HepG2 (cell line): Measurements from ENCODE around the gene TIAM1. TPM values are rescaled to one million over a fixed set of nuclear protein-coding genes. Genes with fewer than 3 reads are reported as not detected.

Experiments
- ATAC-seq: fragments of 200-7000 bp; cut with Tn5 transposase; 3 replicates; pipeline ENCODE4 v1.9.1; 2020; ENCODE audit warnings: mild to moderate bottlenecking, moderate library complexity
- BruUV-seq: library from RNA; stranded (reverse); fragments of 400-500 nt; replicated peaks from 2 replicates; lab custom pipeline; 2021; lab: Mats Ljungman, UMichigan
- CTCF ChIA-PET: fragments of 300-600 bp; formaldehyde crosslinking; extraction: SDS; loops from one replicate; lab custom pipeline; 2021; ENCODE audit warnings: low total read pairs, inconsistent platforms, low intra/inter-chr PET ratio; lab: Yijun Ruan, JAX
- POLR2A ChIA-PET: fragments of 350-600 bp; sonication (Branson Sonifier 250); formaldehyde crosslinking; loops from one replicate; lab custom pipeline; 2020; ENCODE audit warnings: antibody characterized with exemption, inconsistent platforms; lab: Yijun Ruan, JAX
- DNase-seq: peaks from one replicate; pipeline ENCODE4 v3.0.0-alpha.2; 2015; ENCODE audit warnings: low spot score
- FAIRE-seq: peaks from 3 replicates; lab custom pipeline; 2011; peaks lifted over from hg19 to GRCh38; lab: Jason Lieb, UNC
- H2AFZ ChIP-seq: one replicate; pipeline ENCODE4 v1.6.1; 2011; ENCODE audit warnings: low read length, inconsistent platforms
- H3K27ac ChIP-seq: fragments of 300-600 bp; 3 replicates; pipeline ENCODE4 v1.8.0; 2011; ENCODE audit warnings: mixed run types, mild to moderate bottlenecking, mixed read lengths, low read length, inconsistent platforms; ENCODE audit not compliant: insufficient read depth; ENCODE audit errors: extremely low read length
- H3K27me3 ChIP-seq, 2 experiments: fragments of 200-600 bp in 1 of 2; 2 replicates in 1 of 2; 3 replicates in 1 of 2; pipeline versions ENCODE4 v1.6.0 to v1.8.0; 2011; ENCODE audit warnings: low read length in 2 of 2, mild to moderate bottlenecking in 2 of 2, moderate library complexity in 2 of 2, inconsistent platforms in 1 of 2; ENCODE audit not compliant: insufficient read depth in 2 of 2, control insufficient read depth in 1 of 2
- H3K36me3 ChIP-seq, 2 experiments: fragments of 200-600 bp in 1 of 2; replicated peaks in 1 of 2; 2 replicates in 1 of 2; 3 replicates in 1 of 2; pipeline versions ENCODE4 v1.5.1 to v1.8.0; 2011; ENCODE audit warnings: low read length in 2 of 2, inconsistent platforms in 1 of 2; ENCODE audit not compliant: insufficient read depth in 2 of 2, control insufficient read depth in 1 of 2
- H3K4me1 ChIP-seq: 2 replicates; pipeline ENCODE4 v1.5.1; 2012; ENCODE audit warnings: low read length, inconsistent platforms; ENCODE audit not compliant: insufficient read depth
- H3K4me2 ChIP-seq: 2 replicates; pipeline ENCODE4 v1.6.0; 2011; ENCODE audit warnings: low read depth, low read length, inconsistent platforms
- H3K4me3 ChIP-seq, 3 experiments: fragments of 200-600 bp in 1 of 3; sonication (generic), shearing (Covaris generic) in 1 of 3; replicated peaks in 1 of 3; 2 replicates each; pipeline ENCODE4 v1.5.1; 2011 to 2016; ENCODE audit warnings: low read length in 3 of 3, inconsistent platforms in 2 of 3, low read depth in 2 of 3, mild to moderate bottlenecking in 2 of 3, control low read depth in 1 of 3, mixed read lengths in 1 of 3; ENCODE audit not compliant: insufficient read depth in 1 of 3
- H3K79me2 ChIP-seq: one replicate; pipeline ENCODE4 v1.6.1; 2011; ENCODE audit warnings: low read length, inconsistent platforms; ENCODE audit not compliant: insufficient read depth
- H3K9ac ChIP-seq: 2 replicates; pipeline ENCODE4 v1.6.0; 2011; ENCODE audit warnings: mild to moderate bottlenecking, low read depth, low read length, inconsistent platforms; ENCODE audit not compliant: insufficient read depth
- H3K9me3 ChIP-seq: 2 replicates; pipeline ENCODE4 v1.5.1; 2012; ENCODE audit warnings: mild to moderate bottlenecking, low read length
- H4K20me1 ChIP-seq: 2 replicates; pipeline ENCODE4 v1.6.0; 2011; ENCODE audit warnings: inconsistent platforms, mild to moderate bottlenecking, low read length, moderate library complexity; ENCODE audit not compliant: insufficient read depth
- AGO2 ChIP-seq: fragments of 200-400 bp; formaldehyde crosslinking; optimal IDR thresholded peaks from 2 replicates; pipeline ENCODE3; 2017; ENCODE audit warnings: mild to moderate bottlenecking, low read depth, low read length, moderate library complexity
- ATF7-NPFF ChIP-seq: sonication (generic); formaldehyde crosslinking; IDR thresholded peaks from 2 replicates; pipeline ENCODE4 v1.8.1; 2023; ENCODE audit warnings: mild to moderate bottlenecking, low read depth, missing genetic modification reagents, moderate library complexity
- CAMTA2 ChIP-seq: sonication (generic); formaldehyde crosslinking; IDR thresholded peaks from 2 replicates; pipeline ENCODE4 v1.4.0; 2020; ENCODE audit warnings: mild to moderate bottlenecking, missing genetic modification reagents, borderline replicate concordance
- GFI1 ChIP-seq: sonication (generic); formaldehyde crosslinking; IDR thresholded peaks from 2 replicates; pipeline ENCODE4 v1.5.0; 2020; ENCODE audit warnings: missing genetic modification reagents, mild to moderate bottlenecking, borderline replicate concordance
- MIER3 ChIP-seq: IDR thresholded peaks from 2 replicates; pipeline ENCODE4 v1.6.1; 2016; ENCODE audit warnings: missing compliant biosample characterization, borderline replicate concordance
- MLX ChIP-seq: IDR thresholded peaks from 2 replicates; pipeline ENCODE4 v1.6.1; 2016
- NFYC ChIP-seq: IDR thresholded peaks from 2 replicates; pipeline ENCODE4 v1.6.1; 2016; ENCODE audit warnings: missing genetic modification reagents, missing compliant biosample characterization
- PAX8 ChIP-seq: sonication (generic); formaldehyde crosslinking; IDR thresholded peaks from 2 replicates; pipeline ENCODE4 v1.8.0; 2022; ENCODE audit warnings: mild to moderate bottlenecking, missing genetic modification reagents, borderline replicate concordance
- PHB2 ChIP-seq: fragments of 450-650 bp; IDR thresholded peaks from 2 replicates; pipeline ENCODE4 v1.6.1; 2018; ENCODE audit not compliant: partially characterized antibody
- SIN3B ChIP-seq: fragments of 150-350 bp; IDR thresholded peaks from 2 replicates; pipeline ENCODE4 v1.6.1; 2014; ENCODE audit warnings: low read length
- TCF7 ChIP-seq: sonication (generic); IDR thresholded peaks from 2 replicates; pipeline ENCODE4 v1.6.1; 2016; ENCODE audit warnings: antibody characterized with exemption, low read depth
- ZNF333 ChIP-seq: sonication (generic); formaldehyde crosslinking; IDR thresholded peaks from 2 replicates; pipeline ENCODE4 v1.4.0; 2020; ENCODE audit warnings: mild to moderate bottlenecking, missing genetic modification reagents, borderline replicate concordance
- ZNF33A ChIP-seq: sonication (generic); formaldehyde crosslinking; IDR thresholded peaks from 2 replicates; pipeline ENCODE4 v1.5.1; 2020; ENCODE audit warnings: missing genetic modification reagents, mild to moderate bottlenecking, moderate library complexity, borderline replicate concordance
- ZNF550 ChIP-seq: sonication (generic); formaldehyde crosslinking; IDR thresholded peaks from 2 replicates; pipeline ENCODE4 v1.4.0; 2020; ENCODE audit warnings: mild to moderate bottlenecking, missing genetic modification reagents, borderline replicate concordance
- ZNF75D ChIP-seq: sonication (generic); formaldehyde crosslinking; IDR thresholded peaks from 2 replicates; pipeline ENCODE4 v1.8.1; 2023; ENCODE audit warnings: missing genetic modification reagents, mild to moderate bottlenecking, borderline replicate concordance
- ZNF788 ChIP-seq: sonication (generic); formaldehyde crosslinking; IDR thresholded peaks from 2 replicates; pipeline ENCODE4 v1.5.0; 2020; ENCODE audit warnings: mild to moderate bottlenecking, missing genetic modification reagents, borderline replicate concordance
- ZSCAN12 ChIP-seq: sonication (generic); formaldehyde crosslinking; IDR thresholded peaks from 2 replicates; pipeline ENCODE4 v1.9.0; 2021; ENCODE audit warnings: mild to moderate bottlenecking, missing genetic modification reagents
- WGBS: methylation state at CpG from one replicate; pipeline ENCODE4 v1.1.6; 2017; ENCODE audit warnings: low lambda C conversion rate; 5-methylcytosine and 5-hydroxymethylcytosine counted together
- in situ Hi-C: cut with HindIII; loops from 2 replicates; pipeline ENCODE4 v1.10.0; 2017; ENCODE audit warnings: low pct_unique_long_range_greater_than_20kb; ENCODE audit not compliant: extremely low pct_ligation_motif_present
- intact Hi-C: fragments of 100-400 bp; cut with micrococcal nuclease; formaldehyde crosslinking; loops from one replicate; pipeline ENCODE4 v1.10.0; 2022; ENCODE audit not compliant: unreplicated experiment
- polyA plus RNA-seq, 8 experiments: library from polyadenylated mRNA; depleted of rRNA in 3 of 8; stranded (reverse) in 7 of 8; unstranded in 1 of 8; fragments of >200 nt; fragmentation: Illumina TruSeq in 4 of 8; extraction: Trizol in 4 of 8; gene quantifications; 2 replicates each; pipeline versions ENCODE4 v1.2.1 to v1.2.3, GENCODE V29; 2011 to 2016; ENCODE audit warnings: low read depth in 4 of 8, missing spikeins in 1 of 8, mixed read lengths in 1 of 8; ENCODE audit not compliant: insufficient read depth in 1 of 8
- total RNA-seq, 5 experiments: library from RNA; depleted of rRNA; stranded (reverse); fragments of >200 nt; fragmentation: Illumina TruSeq; extraction: Trizol; gene quantifications; 2 replicates each; pipeline ENCODE4 v1.2.3, GENCODE V29; 2016; ENCODE audit warnings: low read depth in 1 of 5

Gene TIAM1
- total and polyA plus RNA-seq, 2 of the 13 experiments (the other 11 are each of a cell fraction or from before 2014, with no cell fraction given), result 0.13 to 0.24 TPM

DNA sequence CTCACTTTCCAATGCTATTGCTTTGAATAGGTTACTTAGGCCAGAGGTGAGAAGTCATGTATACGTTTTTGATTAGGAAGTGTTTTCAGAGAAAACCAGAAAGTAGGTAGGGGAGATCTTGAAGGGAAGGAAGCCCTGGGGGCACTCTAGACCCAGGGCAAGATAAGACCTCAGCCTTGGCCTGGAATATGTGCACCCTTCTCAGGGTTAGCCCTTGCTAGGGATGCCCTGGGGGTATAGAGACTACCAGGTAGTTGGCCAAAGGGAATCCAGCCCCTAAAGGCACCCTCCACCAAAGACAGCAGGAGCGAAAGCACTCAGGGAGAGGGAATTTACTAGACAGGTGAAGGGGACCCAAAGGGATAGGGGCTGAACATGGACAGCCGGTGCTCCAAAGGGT, 7.0 kb downstream of the TIAM1 start:
- Histone ChIP-seq H3K4me2 (no peak overlapping the region), H3K27ac (no peak overlapping the region), H4K20me1 (no peaks in the 10 kb centered on the region), H3K79me2 (no peaks in the 10 kb centered on the region), H3K36me3 (no peaks in the 10 kb centered on the region), H2AFZ (no peak overlapping the region), H3K4me3 (no peak overlapping the region), H3K9ac (no peak overlapping the region), H3K4me1 (no peaks in the 10 kb centered on the region), H3K9me3 (no peaks in the 10 kb centered on the region), H3K27me3 (no peaks in the 10 kb centered on the region)
- ChIA-PET POLR2A (no interaction called here), CTCF (no interaction called here)
- ATAC-seq (no peak), DNase-seq (no peak), FAIRE-seq (no peak)
- intact Hi-C loops, result no loop called here
- BruUV-seq, result no TSS peak
- WGBS, result 45% methylated on average over 3 of the region's 3 CpGs
- in situ Hi-C loops, result no loop called here
- TF ChIP-seq TCF7 (no peak), SIN3B (no peak), ZNF33A (no peak), CAMTA2 (no peak), ZNF550 (CRISPR knock-in tag) (no peak), ZNF788 (CRISPR knock-in tag) (no peak), NFYC (CRISPR knock-in tag) (no peak), GFI1 (no peak), ZNF75D (no peak), MIER3 (CRISPR knock-in tag) (no peak), AGO2 (no peak), ZSCAN12 (CRISPR knock-in tag) (no peak), PAX8 (CRISPR knock-in tag) (no peak), ZNF333 (CRISPR knock-in tag) (no peak), MLX (CRISPR knock-in tag) (no peak), PHB2 (no peak), ATF7-NPFF (CRISPR knock-in tag) (no peak)
